Stimulated activated naive CD4-positive, alpha-beta T cell (primary cell): ENCODE data around the gene CHST3.

Experiments used
- DNase-seq, 6 experiments: peaks; one replicate each; lab custom pipeline; 2025; lab: John Stamatoyannopoulos, UW

Gene CHST3

GRCh38 chr10:72058347-72058898 is 94.2 kb downstream of the CHST3 start:
- no peak for DNase-seq

DNA sequence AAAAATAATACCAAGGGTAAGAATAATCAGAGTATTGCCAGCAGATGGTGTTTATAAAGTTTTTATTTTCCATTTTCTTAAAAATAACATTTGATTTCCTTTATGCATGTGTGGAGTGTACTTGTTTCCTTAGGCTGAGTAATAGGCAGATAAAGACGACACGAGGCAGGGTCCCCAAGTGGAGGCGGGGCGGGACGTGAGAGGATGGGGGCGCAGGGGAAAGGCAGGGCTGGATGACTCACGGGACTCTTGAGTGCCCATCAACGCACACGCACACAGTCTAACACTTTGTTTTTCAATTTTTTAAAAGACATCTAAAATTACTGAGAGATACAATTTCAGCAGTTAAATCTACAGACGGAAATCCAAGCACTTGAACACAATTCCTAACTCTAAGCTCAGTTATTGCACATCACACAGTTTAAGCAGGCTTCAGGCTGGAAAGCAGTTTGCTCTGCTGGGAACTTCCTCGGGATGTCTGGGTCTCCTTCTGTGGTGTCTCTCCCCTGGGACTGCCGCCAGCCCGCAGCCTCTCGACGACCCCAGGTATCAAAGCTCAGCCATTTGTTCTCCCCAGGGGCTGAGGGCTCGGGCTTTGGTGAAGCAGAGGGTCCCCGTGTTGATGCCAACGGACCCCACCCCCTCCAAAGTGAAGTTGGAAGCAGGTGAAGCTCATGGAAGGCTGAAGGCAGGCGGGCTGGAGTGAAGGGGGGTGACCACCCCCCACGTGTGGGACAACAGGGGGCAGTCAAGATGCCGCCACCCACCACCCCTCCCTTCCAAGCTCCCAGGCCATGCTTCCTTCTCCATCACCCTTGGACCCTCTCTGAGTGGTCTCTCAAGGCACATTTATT is 95.0 kb downstream of the CHST3 start:
- no peak for DNase-seq

DNA sequence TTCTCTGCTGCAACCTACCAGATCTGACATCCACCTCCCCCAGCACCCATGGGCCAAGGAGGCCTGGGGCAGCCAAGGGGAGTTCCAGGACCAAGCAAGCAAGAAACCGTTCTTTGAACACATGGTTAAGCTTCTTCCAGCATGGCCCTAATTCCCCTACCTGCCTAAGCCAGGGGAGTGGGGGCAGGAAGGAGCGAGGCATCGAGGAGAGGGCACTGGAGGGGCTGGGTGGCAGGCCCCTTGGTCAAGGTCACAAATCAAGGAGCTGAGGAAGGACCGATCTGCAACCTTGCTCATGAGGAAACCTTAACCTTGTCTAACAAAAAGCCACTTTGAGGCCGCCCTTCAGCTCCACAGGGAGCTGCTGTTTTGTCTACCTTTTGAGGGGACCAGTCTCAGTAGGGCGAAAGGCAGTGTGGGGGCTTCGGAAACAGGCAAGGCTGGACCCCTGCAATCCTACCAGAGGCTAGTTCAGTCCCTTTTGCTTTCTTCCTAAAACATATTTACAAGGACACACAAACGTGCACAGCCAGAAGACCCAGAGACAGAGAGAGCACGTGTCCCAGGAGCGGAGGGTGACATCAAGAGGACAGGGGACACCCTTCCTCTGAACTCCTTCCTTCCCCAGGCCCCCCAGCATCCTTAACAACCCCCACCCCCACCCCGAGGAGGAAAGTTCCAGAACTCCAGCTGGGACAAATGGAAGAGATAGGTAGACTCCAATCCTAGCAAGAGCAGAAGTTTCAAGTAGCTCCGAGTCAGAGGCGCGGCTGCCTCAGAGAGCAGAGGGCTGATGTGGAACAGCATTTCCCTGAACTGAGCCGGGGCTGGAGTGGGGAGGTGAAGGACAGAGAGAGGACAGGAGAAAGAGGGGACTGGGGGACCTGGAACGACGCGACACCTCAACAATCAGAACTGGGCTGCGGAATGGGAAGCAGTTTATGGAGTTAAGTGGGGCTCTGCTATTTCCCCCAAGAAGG is 95.9 kb downstream of the CHST3 start:
- DNase-seq: no peak

DNA sequence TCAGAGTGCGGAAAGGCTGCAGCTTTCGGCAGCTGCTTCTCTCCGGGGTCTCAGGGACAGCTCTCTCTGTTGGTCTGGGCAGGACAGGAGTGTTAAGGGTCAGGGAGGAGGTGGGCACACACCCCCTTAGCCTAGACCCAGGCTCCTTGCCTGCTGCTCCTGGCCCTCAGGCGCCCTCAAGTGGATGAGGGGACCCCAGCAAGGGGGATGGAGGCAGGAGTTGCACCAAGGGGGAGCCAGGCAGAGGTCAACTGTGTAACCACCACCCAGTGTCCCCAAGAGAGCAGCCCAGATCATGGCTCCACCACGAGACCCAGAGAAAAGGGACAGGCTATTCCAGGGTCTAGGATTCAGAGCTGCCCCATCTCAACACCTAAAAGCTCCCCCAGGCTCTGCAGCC is 97.3 kb downstream of the CHST3 start:
- DNase-seq: peak in 1 of 6 experiments; percentile 30

GRCh38 chr10:72061930-72062329 is 97.7 kb downstream of the CHST3 start:
- no peak for DNase-seq

DNA sequence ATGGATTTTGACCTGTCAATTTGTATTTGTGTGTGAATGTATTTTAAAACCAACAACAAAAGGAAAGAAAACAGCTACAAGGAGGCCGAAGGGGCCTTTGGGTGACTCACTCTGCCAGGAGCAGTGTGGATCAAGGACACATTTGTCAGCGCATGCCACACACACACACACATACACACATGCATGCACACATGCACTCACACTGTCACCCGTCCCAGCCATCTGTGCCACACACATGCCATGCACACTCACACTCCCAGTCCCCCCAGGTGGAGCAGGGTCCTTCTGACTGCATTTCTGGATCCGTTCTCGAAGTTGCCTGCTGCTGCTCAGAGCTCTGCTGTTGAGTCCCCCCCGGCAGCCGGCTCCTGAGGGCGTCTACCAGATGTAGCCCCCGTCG is 98.2 kb downstream of the CHST3 start:
- DNase-seq: no peak
